ENCODE measurements around the gene UCK2. TPM values are rescaled to one million over a fixed set of nuclear protein-coding genes. Genes with fewer than 3 reads are reported as not detected.

UCK2 gene
- 116 to 121 TPM (median 119 TPM) in 5 replicates for total RNA-seq (2022; extraction: Qiagen RNA extraction)

GRCh38 chr1:165827268-165828102 is at the start of gene UCK2:
Gene UCK2 (plus strand): TSS chr1:165827614. CDS start chr1:165827834, 220 bp downstream.

Other genes with a start within 250 kb of the UCK2 start
- gene MGST3, start 196.4 kb upstream of the UCK2 start, total RNA-seq (2022; extraction: Qiagen RNA extraction): 196 to 248 TPM (median 207 TPM) in 5 replicates
- 40.2 to 42.0 TPM (median 40.4 TPM) in 5 replicates for gene ALDH9A1, start 129.1 kb upstream of the UCK2 start, total RNA-seq (2022; extraction: Qiagen RNA extraction)
- 162 to 186 TPM (median 165 TPM) in 5 replicates for gene TMCO1, start 58.7 kb upstream of the UCK2 start, total RNA-seq (2022; extraction: Qiagen RNA extraction)

Measured in A549 treated with Mapracorat at 1 μM for 4 hours (cell line).